HL-60/S4 (cell line): ENCODE data around the gene PLTP.
"Not testable (repeated sequence)": the region's sequence is repeated elsewhere in the genome, so short reads cannot be mapped to it uniquely, and the experiment has no call there.

Source experiments
- in situ Hi-C: fragments of 300-500 bp; cut with MboI; formaldehyde crosslinking; loops from 2 replicates; pipeline ENCODE4 v1.14.3; 2022; ENCODE audit warnings: low sequenced_read_pairs

PLTP gene

GRCh38 chr20:45944965-45945677 lies 33.2 kb upstream of the PLTP start:
- in situ Hi-C loops: no loop called here

- in situ Hi-C loops: no loop called here
Observed at GRCh38 chr20:45944151-45944964, 32.4 kb upstream of the PLTP start.

GRCh38 chr20:45943613-45944012 lies 31.7 kb upstream of the PLTP start:
- in situ Hi-C loops: no loop called here

GRCh38 chr20:45940469-45940868 lies 28.5 kb upstream of the PLTP start:
- in situ Hi-C loops: no loop called here

- in situ Hi-C loops: no loop called here
Observed at GRCh38 chr20:45940053-45940452, 28.1 kb upstream of the PLTP start.

- in situ Hi-C loops: no loop called here
Observed at GRCh38 chr20:45938727-45939438, 26.9 kb upstream of the PLTP start.

GRCh38 chr20:45937765-45938164 lies 25.8 kb upstream of the PLTP start:
- in situ Hi-C loops: no loop called here

GRCh38 chr20:45935416-45936046 lies 23.6 kb upstream of the PLTP start:
- in situ Hi-C loops: no loop called here

GRCh38 chr20:45934586-45935415 lies 22.8 kb upstream of the PLTP start, which contains the start of gene PCIF1:
TSS of gene PCIF1 (plus strand) at chr20:45934683. CDS start at chr20:45939000, 4,317 bp downstream.
- in situ Hi-C loops: no loop called here

GRCh38 chr20:45934046-45934585 lies 22.2 kb upstream of the PLTP start:
- in situ Hi-C loops: no loop called here

GRCh38 chr20:45933266-45934045 lies 21.5 kb upstream of the PLTP start:
- in situ Hi-C loops: no loop called here

GRCh38 chr20:45931680-45932079 lies 19.7 kb upstream of the PLTP start:
- in situ Hi-C loops: not testable (repeated sequence)

GRCh38 chr20:45927071-45927878 lies 15.3 kb upstream of the PLTP start:
- in situ Hi-C loops: no loop called here

- in situ Hi-C loops: no loop called here
Observed at GRCh38 chr20:45926731-45927070, 14.7 kb upstream of the PLTP start.

- in situ Hi-C loops: no loop called here
Observed at GRCh38 chr20:45925821-45926506, 14.0 kb upstream of the PLTP start.

- in situ Hi-C loops: no loop called here
Observed at GRCh38 chr20:45924391-45925261, 12.7 kb upstream of the PLTP start.
